Omental fat pad (tissue), 4 donors: Measurements from ENCODE around the gene GRID1. TPM values are rescaled to one million over a fixed set of nuclear protein-coding genes. Genes with fewer than 3 reads are reported as not detected.
A peak's percentile ranks its signal among the peaks of the same experiment; 100 is the strongest.

Experiments
- ATAC-seq: fragments of 150-250 bp; one replicate; pipeline ENCODE4 v1.9.1; 2016; ENCODE audit warnings: mild to moderate bottlenecking, moderate library complexity; ENCODE audit not compliant: low FRiP score
- DNase-seq: peaks from one replicate; pipeline ENCODE4 v3.0.0-alpha.2; 2019; ENCODE audit warnings: low spot score
- total RNA-seq, 4 donors: library from RNA; depleted of rRNA; stranded (reverse); fragments of >200 nt; gene quantifications; one replicate each; pipeline ENCODE4 v1.1.0, GENCODE V29; 2016
- TF ChIP-seq, protein P1 (sequence below), 3 donors: fragments of 450-650 bp; IDR thresholded peaks; one replicate each; pipeline ENCODE4 v1.5.1; 2016 to 2017; ENCODE audit warnings: antibody characterized with exemption in 3 of 3, mild to moderate bottlenecking in 3 of 3, moderate library complexity in 2 of 3

The GRID1 gene
- 1 to 10 TPM; 1.5 to 3.5 (median 2.4) TPM for total RNA-seq

GRCh38 chr10:86366033-86366901 lies at the start of gene GRID1:
Gene GRID1 (minus strand): TSS chr10:86366795.
- ATAC-seq (peak; percentile 66), DNase-seq (peak; percentile 15)
- TF ChIP-seq, protein P1, sequence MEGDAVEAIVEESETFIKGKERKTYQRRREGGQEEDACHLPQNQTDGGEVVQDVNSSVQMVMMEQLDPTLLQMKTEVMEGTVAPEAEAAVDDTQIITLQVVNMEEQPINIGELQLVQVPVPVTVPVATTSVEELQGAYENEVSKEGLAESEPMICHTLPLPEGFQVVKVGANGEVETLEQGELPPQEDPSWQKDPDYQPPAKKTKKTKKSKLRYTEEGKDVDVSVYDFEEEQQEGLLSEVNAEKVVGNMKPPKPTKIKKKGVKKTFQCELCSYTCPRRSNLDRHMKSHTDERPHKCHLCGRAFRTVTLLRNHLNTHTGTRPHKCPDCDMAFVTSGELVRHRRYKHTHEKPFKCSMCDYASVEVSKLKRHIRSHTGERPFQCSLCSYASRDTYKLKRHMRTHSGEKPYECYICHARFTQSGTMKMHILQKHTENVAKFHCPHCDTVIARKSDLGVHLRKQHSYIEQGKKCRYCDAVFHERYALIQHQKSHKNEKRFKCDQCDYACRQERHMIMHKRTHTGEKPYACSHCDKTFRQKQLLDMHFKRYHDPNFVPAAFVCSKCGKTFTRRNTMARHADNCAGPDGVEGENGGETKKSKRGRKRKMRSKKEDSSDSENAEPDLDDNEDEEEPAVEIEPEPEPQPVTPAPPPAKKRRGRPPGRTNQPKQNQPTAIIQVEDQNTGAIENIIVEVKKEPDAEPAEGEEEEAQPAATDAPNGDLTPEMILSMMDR (IDR thresholded peaks at IDR 0.05) = no peak

DNA sequence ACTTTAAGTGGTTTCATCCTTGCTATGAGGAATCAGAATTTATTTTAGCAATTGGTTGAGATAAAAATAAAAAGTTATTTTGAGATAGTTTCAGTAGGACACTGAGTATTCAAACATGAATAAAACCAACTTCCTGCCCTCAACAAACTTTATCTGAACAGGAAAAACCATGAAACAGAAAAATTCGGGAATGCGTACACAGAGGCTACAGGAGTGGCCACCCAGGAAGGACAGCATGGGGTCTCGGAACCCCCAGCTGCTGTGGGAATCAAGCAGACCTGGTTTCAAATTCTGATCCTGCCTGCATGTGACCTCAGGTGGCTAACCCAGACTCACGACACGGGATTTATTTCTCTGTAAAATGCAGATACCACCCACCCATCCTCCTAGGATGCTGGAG lies 49.0 kb upstream of the GRID1 start:
- TF ChIP-seq, protein P1 (IDR thresholded peaks at IDR 0.05) = no peak
- ATAC-seq = no peak
- DNase-seq = no peak

DNA sequence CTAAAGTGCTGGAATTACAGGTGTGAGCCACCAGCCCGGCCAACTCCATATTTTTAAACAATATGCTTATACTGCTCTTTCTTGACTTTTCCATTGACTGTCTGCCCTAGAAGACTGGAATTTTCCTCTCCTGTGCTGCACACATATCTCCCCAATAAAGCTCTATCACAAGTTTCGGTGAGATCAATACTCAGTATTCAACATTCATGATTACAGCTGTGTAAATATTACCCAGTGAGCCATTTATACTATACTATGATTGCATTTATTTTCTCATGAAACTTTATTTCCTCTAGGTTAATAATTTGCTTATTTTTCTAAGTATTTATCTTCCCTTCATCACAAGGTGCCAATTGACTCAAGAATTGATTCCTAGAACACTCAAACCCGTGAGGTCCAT lies 48.5 kb upstream of the GRID1 start:
- no peak for DNase-seq
- TF ChIP-seq, protein P1 (IDR thresholded peaks at IDR 0.05) = no peak
- ATAC-seq = no peak

GRCh38 chr10:86413046-86413728 lies 46.6 kb upstream of the GRID1 start:
- TF ChIP-seq, protein P1 (IDR thresholded peaks at IDR 0.05) = no peak
- DNase-seq = no peak
- no peak for ATAC-seq

GRCh38 chr10:86411852-86412560 lies 45.4 kb upstream of the GRID1 start:
- no peak for DNase-seq
- ATAC-seq = peak; percentile 16
- TF ChIP-seq, protein P1 (IDR thresholded peaks at IDR 0.05) = no peak

DNA sequence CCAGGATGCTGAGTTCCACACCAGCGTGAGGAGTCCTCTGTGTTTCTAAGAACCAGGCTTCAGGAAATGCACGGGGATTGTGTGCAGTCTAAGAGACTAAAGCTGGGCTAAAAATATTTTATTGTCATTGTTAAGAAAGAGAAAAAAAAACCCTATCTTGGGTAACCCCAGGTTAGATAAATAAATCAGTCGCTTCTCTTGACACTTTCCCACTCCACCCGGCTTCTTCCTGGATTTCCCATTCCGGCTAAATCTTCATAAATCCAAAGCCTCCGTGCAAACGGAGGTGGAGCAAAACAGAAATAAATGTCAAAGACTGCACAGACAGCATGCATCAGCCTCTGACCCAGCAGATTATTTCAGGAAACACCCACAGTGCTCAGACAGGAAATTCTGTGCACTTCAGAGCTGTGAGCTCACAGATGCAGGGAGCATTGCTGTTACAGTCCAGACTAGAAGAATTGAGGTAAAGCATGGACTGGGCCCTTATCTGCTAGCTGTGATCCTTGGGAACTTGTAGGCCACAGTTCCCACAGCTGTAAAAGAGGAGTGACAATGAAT lies 44.8 kb upstream of the GRID1 start:
- no peak for DNase-seq
- ATAC-seq = peak; percentile 89
- TF ChIP-seq, protein P1 (IDR thresholded peaks at IDR 0.05) = no peak
